ENCODE measurements around the gene RASSF3. TPM values are rescaled to one million over a fixed set of nuclear protein-coding genes. Genes with fewer than 3 reads are reported as not detected.

The RASSF3 gene
- total and polyA plus RNA-seq, 10 of the 15 experiments (the other 5 are each of a cell fraction or from before 2014, with no cell fraction given) = 6.9 to 62.4 (median 30.3) TPM

- ChIA-PET POLR2A (no interaction called here), CTCF (interaction anchor here (7.7 kb wide), 1 partner anchor 14 kb away, joined by 48 read pairs; no protein-coding TSS in a partner anchor), RAD21 (ENCODE audit: unreplicated experiment) (interaction anchor here (1.0 to 1.5 kb wide), 3 partner anchors 14 to 133 kb away, joined by 3 to 6 read pairs (median 4); no protein-coding TSS in a partner anchor), SMC1A (ENCODE audit: uncharacterized antibody, unreplicated experiment) (interaction anchor here (0.7 to 2.5 kb wide), 11 partner anchors 9 to 134 kb away, joined by 3 to 10 read pairs (median 3); no protein-coding TSS in a partner anchor)
- 95% methylated on average over 6 of the region's 6 CpGs for WGBS (ENCODE audit: insufficient coverage, insufficient replicate concordance, low lambda C conversion rate, missing lambda C conversion rate)
- FAIRE-seq (no peak), ATAC-seq (no peak), DNase-seq (ENCODE audit: low read depth, low spot score) (no peak)
- Histone ChIP-seq H3K4me1 (ENCODE audit: control insufficient read depth, insufficient read depth, low read length) (peaks cover 33% of the 10 kb centered on the region), H2AFZ (ENCODE audit: control insufficient read depth, low read depth, low read length) (no peak overlapping the region), H4K20me1 (ENCODE audit: control insufficient read depth, insufficient read depth) (no peaks in the 10 kb centered on the region; the same call in 1 of the 2 replicates), H3K27ac (ENCODE audit: control insufficient read depth, insufficient read depth) (no peak overlapping the region), H3K4me2 (ENCODE audit: control insufficient read depth, insufficient read depth) (no peak overlapping the region), H3K9me3 (replicated peaks; ENCODE audit: control insufficient read depth, insufficient read depth, low read length) (no peaks in the 10 kb centered on the region), H3K27me3 (replicated peaks in 1 of 2; ENCODE audit: control insufficient read depth in 2 of 2, insufficient read depth in 2 of 2, low read length in 1 of 2) (no peaks in the 10 kb centered on the region), H3K4me3 (no peak overlapping the region), H3K36me3 (ENCODE audit: control insufficient read depth in 2 of 2, insufficient read depth in 2 of 2, low read length in 1 of 2) (peaks cover 0 to 24% of the 10 kb centered on the region in 2 experiments; a peak in 3 of 4 replicates), H3K9ac (ENCODE audit: control insufficient read depth, insufficient read depth, low read length) (no peak overlapping the region), H3K79me2 (ENCODE audit: control insufficient read depth, insufficient read depth, low read length) (peaks cover 51% of the 10 kb centered on the region)
- BruUV-seq (replicated peaks) = no TSS peak
- intact Hi-C loops (cut with micrococcal nuclease; ENCODE audit: unreplicated experiment) = no loop called here
- in situ Hi-C loops (cut with MboI) = no loop called here
- TF ChIP-seq WRNIP1 (IDR thresholded peaks at IDR 0.05; ENCODE audit: borderline replicate concordance, low read depth, low read length) (no peak), SMARCA5 (IDR thresholded peaks at IDR 0.05) (no peak), CBFB (IDR thresholded peaks at IDR 0.05; ENCODE audit: low read depth) (no peak), TARDBP (IDR thresholded peaks at IDR 0.05; ENCODE audit: borderline replicate concordance) (no peak), GABPA (IDR thresholded peaks at IDR 0.05; ENCODE audit: low read depth) (no peak), CREB1 (IDR thresholded peaks at IDR 0.05; ENCODE audit: low read depth) (no peak), YY1 (IDR thresholded peaks at IDR 0.05; ENCODE audit: low read depth, low read length) (no peak), EGR1 (IDR thresholded peaks at IDR 0.05; ENCODE audit: borderline replicate concordance in 1 of 2, low read depth in 2 of 2, low read length in 2 of 2) (no peak), PRDM15 (CRISPR knock-in tag; IDR thresholded peaks at IDR 0.05) (no peak)
- TF ChIP-seq, protein P1, sequence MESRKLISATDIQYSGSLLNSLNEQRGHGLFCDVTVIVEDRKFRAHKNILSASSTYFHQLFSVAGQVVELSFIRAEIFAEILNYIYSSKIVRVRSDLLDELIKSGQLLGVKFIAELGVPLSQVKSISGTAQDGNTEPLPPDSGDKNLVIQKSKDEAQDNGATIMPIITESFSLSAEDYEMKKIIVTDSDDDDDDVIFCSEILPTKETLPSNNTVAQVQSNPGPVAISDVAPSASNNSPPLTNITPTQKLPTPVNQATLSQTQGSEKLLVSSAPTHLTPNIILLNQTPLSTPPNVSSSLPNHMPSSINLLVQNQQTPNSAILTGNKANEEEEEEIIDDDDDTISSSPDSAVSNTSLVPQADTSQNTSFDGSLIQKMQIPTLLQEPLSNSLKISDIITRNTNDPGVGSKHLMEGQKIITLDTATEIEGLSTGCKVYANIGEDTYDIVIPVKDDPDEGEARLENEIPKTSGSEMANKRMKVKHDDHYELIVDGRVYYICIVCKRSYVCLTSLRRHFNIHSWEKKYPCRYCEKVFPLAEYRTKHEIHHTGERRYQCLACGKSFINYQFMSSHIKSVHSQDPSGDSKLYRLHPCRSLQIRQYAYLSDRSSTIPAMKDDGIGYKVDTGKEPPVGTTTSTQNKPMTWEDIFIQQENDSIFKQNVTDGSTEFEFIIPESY (IDR thresholded peaks at IDR 0.05) = no peak
- TF ChIP-seq, protein P2, sequence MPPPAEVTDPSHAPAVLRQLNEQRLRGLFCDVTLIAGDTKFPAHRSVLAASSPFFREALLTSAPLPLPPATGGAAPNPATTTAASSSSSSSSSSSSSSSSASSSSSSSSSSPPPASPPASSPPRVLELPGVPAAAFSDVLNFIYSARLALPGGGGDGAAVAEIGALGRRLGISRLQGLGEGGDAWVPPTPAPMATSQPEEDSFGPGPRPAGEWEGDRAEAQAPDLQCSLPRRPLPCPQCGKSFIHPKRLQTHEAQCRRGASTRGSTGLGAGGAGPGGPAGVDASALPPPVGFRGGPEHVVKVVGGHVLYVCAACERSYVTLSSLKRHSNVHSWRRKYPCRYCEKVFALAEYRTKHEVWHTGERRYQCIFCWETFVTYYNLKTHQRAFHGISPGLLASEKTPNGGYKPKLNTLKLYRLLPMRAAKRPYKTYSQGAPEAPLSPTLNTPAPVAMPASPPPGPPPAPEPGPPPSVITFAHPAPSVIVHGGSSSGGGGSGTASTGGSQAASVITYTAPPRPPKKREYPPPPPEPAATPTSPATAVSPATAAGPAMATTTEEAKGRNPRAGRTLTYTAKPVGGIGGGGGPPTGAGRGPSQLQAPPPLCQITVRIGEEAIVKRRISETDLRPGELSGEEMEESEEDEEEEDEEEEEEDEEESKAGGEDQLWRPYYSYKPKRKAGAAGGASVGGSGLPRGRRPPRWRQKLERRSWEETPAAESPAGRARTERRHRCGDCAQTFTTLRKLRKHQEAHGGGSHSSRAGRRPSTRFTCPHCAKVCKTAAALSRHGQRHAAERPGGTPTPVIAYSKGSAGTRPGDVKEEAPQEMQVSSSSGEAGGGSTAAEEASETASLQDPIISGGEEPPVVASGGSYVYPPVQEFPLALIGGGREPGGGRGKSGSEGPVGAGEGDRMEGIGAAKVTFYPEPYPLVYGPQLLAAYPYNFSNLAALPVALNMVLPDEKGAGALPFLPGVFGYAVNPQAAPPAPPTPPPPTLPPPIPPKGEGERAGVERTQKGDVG (CRISPR knock-in tag; IDR thresholded peaks at IDR 0.05) = no peak
- TF ChIP-seq, protein P3, sequence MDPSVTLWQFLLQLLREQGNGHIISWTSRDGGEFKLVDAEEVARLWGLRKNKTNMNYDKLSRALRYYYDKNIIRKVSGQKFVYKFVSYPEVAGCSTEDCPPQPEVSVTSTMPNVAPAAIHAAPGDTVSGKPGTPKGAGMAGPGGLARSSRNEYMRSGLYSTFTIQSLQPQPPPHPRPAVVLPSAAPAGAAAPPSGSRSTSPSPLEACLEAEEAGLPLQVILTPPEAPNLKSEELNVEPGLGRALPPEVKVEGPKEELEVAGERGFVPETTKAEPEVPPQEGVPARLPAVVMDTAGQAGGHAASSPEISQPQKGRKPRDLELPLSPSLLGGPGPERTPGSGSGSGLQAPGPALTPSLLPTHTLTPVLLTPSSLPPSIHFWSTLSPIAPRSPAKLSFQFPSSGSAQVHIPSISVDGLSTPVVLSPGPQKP (IDR thresholded peaks at IDR 0.05; ENCODE audit: low read depth, low read length) = no peak
Observed at GRCh38 chr12:64682572-64683277, 72.4 kb downstream of the RASSF3 start.
